Esophagus squamous epithelium (tissue), 4 donors: Measurements from ENCODE around the gene MICB.

Experiments
- CTCF ChIP-seq, 6 experiments: fragments of 450-650 bp in 4 of 6; fragments of 200-600 bp in 2 of 6; sonication (generic) in 2 of 6; IDR thresholded peaks; one replicate each; pipeline ENCODE4 v1.5.1; 2016 to 2019; ENCODE audit warnings: antibody characterized with exemption in 6 of 6, mild to moderate bottlenecking in 4 of 6, moderate library complexity in 4 of 6
- POLR2A ChIP-seq, 4 donors: fragments of 450-650 bp; IDR thresholded peaks; one replicate each; pipeline ENCODE4 v1.6.1; 2017; ENCODE audit warnings: antibody characterized with exemption in 4 of 4, mild to moderate bottlenecking in 4 of 4, moderate library complexity in 3 of 4

- TF ChIP-seq CTCF (IDR thresholded peaks at IDR 0.05): no peak
- no peak for TF ChIP-seq POLR2A (IDR thresholded peaks at IDR 0.05)
These were observed 37.5 kb upstream of the MICB start for GRCh38 chr6:31460361-31461025.
